ENCODE data around the gene TMEM178A. TPM values are rescaled to one million over a fixed set of nuclear protein-coding genes. Genes with fewer than 3 reads are reported as not detected.
A peak's percentile ranks its signal among the peaks of the same experiment; 100 is the strongest.

Gene TMEM178A
- total RNA-seq, 1 experiment from 2014 or later = 7.5 TPM

GRCh38 chr2:39697454-39697853 is 31.7 kb downstream of the TMEM178A start:
- H3K27me3 ChIP-seq (ENCODE audit: insufficient read depth, low read length) = no peaks in the 10 kb centered on the region
- peaks cover 14 to 28% (median 18%) of the 10 kb centered on the region in 3 experiments for H3K36me3 Mint-ChIP-seq (ENCODE audit: insufficient read depth in 1 of 3, low read depth in 3 of 3)
- peak overlapping the region in 2 of 3 experiments; percentile 20 to 22; a peak in 2 of 7 replicates for H3K27ac Mint-ChIP-seq
- H2BK5ac ChIP-seq (ENCODE audit: insufficient read length, low read length) = no peak overlapping the region
- no peaks in the 10 kb centered on the region; the same call in 1 of the 2 replicates for H3K4me1 ChIP-seq (ENCODE audit: insufficient read depth, low read length)
- no peaks in the 10 kb centered on the region for H4K20me1 ChIP-seq (ENCODE audit: control insufficient read depth, insufficient read depth, insufficient read length)
- no peak overlapping the region for H2BK15ac ChIP-seq (ENCODE audit: low read depth, low read length)
- no peak overlapping the region for H4K5ac ChIP-seq (ENCODE audit: insufficient read length, low read depth, low read length)
- H3K23me2 ChIP-seq (ENCODE audit: insufficient read length, low read depth, low read length, poor library complexity, severe bottlenecking) = no peaks in the 10 kb centered on the region
- no peak overlapping the region for H3K27ac ChIP-seq (ENCODE audit: insufficient read length, low read depth, low read length)
- no peak overlapping the region for H3T11ph ChIP-seq (ENCODE audit: low read length)
- H3K23ac ChIP-seq (ENCODE audit: insufficient read length, low read depth, low read length) = no peak overlapping the region
- WGBS (ENCODE audit: extremely low coverage, insufficient read length, low lambda C conversion rate) = no CpG with 5 or more reads among the region's 2 CpGs
- peaks cover 4 to 5% of the 10 kb centered on the region in 2 experiments for H3K4me1 Mint-ChIP-seq
- no peak overlapping the region for H2BK12ac ChIP-seq (ENCODE audit: insufficient read length, low read depth, low read length)
- H2BK120ac ChIP-seq (ENCODE audit: low read depth, low read length, poor library complexity, severe bottlenecking) = no peak overlapping the region
- no peak overlapping the region for H2AK5ac ChIP-seq (ENCODE audit: insufficient read length, low read length)
- no peak overlapping the region for H2AFZ ChIP-seq (ENCODE audit: low read length)
- no peak overlapping the region for H3K14ac ChIP-seq (ENCODE audit: insufficient read depth, low read length)
- TF ChIP-seq, protein P1, sequence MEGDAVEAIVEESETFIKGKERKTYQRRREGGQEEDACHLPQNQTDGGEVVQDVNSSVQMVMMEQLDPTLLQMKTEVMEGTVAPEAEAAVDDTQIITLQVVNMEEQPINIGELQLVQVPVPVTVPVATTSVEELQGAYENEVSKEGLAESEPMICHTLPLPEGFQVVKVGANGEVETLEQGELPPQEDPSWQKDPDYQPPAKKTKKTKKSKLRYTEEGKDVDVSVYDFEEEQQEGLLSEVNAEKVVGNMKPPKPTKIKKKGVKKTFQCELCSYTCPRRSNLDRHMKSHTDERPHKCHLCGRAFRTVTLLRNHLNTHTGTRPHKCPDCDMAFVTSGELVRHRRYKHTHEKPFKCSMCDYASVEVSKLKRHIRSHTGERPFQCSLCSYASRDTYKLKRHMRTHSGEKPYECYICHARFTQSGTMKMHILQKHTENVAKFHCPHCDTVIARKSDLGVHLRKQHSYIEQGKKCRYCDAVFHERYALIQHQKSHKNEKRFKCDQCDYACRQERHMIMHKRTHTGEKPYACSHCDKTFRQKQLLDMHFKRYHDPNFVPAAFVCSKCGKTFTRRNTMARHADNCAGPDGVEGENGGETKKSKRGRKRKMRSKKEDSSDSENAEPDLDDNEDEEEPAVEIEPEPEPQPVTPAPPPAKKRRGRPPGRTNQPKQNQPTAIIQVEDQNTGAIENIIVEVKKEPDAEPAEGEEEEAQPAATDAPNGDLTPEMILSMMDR (conservative IDR thresholded peaks at IDR 0.05) = no peak
- no peaks in the 10 kb centered on the region for H3K79me1 ChIP-seq (ENCODE audit: insufficient read depth, low read depth, low read length, poor library complexity, severe bottlenecking)
- DNase-seq = no peak
- H3K9ac ChIP-seq (ENCODE audit: extremely low read depth, insufficient read length, low read length) = no peak overlapping the region
- H2BK20ac ChIP-seq (ENCODE audit: low read depth, low read length, poor library complexity, severe bottlenecking) = no peak overlapping the region
- no peaks in the 10 kb centered on the region for H3K79me2 ChIP-seq (ENCODE audit: insufficient read depth, low read length)
- peaks cover 24 to 26% of the 10 kb centered on the region in 2 experiments for H3K9me3 Mint-ChIP-seq
- no peaks in the 10 kb centered on the region for H3K27me3 Mint-ChIP-seq (ENCODE audit: low read depth)
- H3K4ac ChIP-seq (ENCODE audit: low read depth, low read length) = no peak overlapping the region
- no peak overlapping the region for H3K4me3 Mint-ChIP-seq
- no peak overlapping the region for H4K8ac ChIP-seq (replicated peaks; ENCODE audit: insufficient read length, low read depth, low read length)
- no peak overlapping the region for H3K56ac ChIP-seq (ENCODE audit: insufficient read length, low read depth, low read length)
- no peak overlapping the region for H4K91ac ChIP-seq (ENCODE audit: insufficient read length, low read depth, low read length)
- no peak overlapping the region for H3K18ac ChIP-seq (ENCODE audit: insufficient read length, low read depth, low read length)
- peaks cover 5% of the 10 kb centered on the region for H3K9me3 ChIP-seq (ENCODE audit: control insufficient read depth, low read depth, low read length)
- no peak overlapping the region for H3K4me2 ChIP-seq (ENCODE audit: insufficient read depth, insufficient read length, low read length)

Measured in H9 (cell line).